ENCODE results near the gene POLR2E.

POLR2E gene

GRCh38 chr19:1125601-1126467, 30.7 kb upstream of the POLR2E start:
- no peaks in the 10 kb centered on the region for H3F3A ChIP-seq (ENCODE audit: control insufficient read depth, insufficient read depth)
- no peak overlapping the region for H3K27ac ChIP-seq (ENCODE audit: low read depth, low read length)
- no peak for TF ChIP-seq CTCF (IDR thresholded peaks at IDR 0.05; ENCODE audit: low read depth, low read length, poor library complexity, severe bottlenecking)
- no peak for TF ChIP-seq EZH2phosphoT487 (IDR thresholded peaks at IDR 0.05; ENCODE audit: borderline replicate concordance, low read length)
- peaks cover 24% of the 10 kb centered on the region for H3K36me3 ChIP-seq (ENCODE audit: control insufficient read depth, low read length)
- H3K4me1 ChIP-seq (ENCODE audit: control insufficient read depth, low read length): peaks cover 5% of the 10 kb centered on the region
- H3K9me2 ChIP-seq (replicated peaks; ENCODE audit: control insufficient read depth, low read length): no peaks in the 10 kb centered on the region
- no peak overlapping the region for H3K4me2 ChIP-seq (ENCODE audit: low read length)
- H3K27me3 ChIP-seq (ENCODE audit: control insufficient read depth, low read length): peaks cover 1% of the 10 kb centered on the region; the same call in 1 of the 2 replicates
- peaks cover 3% of the 10 kb centered on the region for H4K20me1 ChIP-seq (ENCODE audit: control insufficient read depth, insufficient read depth, low read depth, low read length)
- no peak overlapping the region for H3K4me3 ChIP-seq (ENCODE audit: low read length)
- H3K79me2 ChIP-seq (ENCODE audit: control insufficient read depth, low read length): no peaks in the 10 kb centered on the region
- no peaks in the 10 kb centered on the region for H3K9me3 ChIP-seq (ENCODE audit: control insufficient read depth, insufficient read depth, low read length)

GRCh38 chr19:1123885-1124677, 28.9 kb upstream of the POLR2E start:
- H4K20me1 ChIP-seq (ENCODE audit: control insufficient read depth, insufficient read depth, low read depth, low read length): no peaks in the 10 kb centered on the region; the same call in 1 of the 2 replicates
- peaks cover 24% of the 10 kb centered on the region for H3K36me3 ChIP-seq (ENCODE audit: control insufficient read depth, low read length)

GRCh38 chr19:1123381-1123780, 28.2 kb upstream of the POLR2E start:
- Histone ChIP-seq H3K4me2 (ENCODE audit: low read length) (no peak overlapping the region), H3K27ac (ENCODE audit: low read depth, low read length) (no peak overlapping the region), H4K20me1 (ENCODE audit: control insufficient read depth, insufficient read depth, low read depth, low read length) (no peaks in the 10 kb centered on the region), H3K9me2 (replicated peaks; ENCODE audit: control insufficient read depth, low read length) (no peaks in the 10 kb centered on the region), H3K36me3 (ENCODE audit: control insufficient read depth, low read length) (peaks cover 24% of the 10 kb centered on the region), H3K4me1 (ENCODE audit: control insufficient read depth, low read length) (no peaks in the 10 kb centered on the region), H3K27me3 (ENCODE audit: control insufficient read depth, low read length) (no peaks in the 10 kb centered on the region), H3K79me2 (ENCODE audit: control insufficient read depth, low read length) (no peaks in the 10 kb centered on the region), H3K9me3 (ENCODE audit: control insufficient read depth, insufficient read depth, low read length) (no peaks in the 10 kb centered on the region), H3F3A (ENCODE audit: control insufficient read depth, insufficient read depth) (no peaks in the 10 kb centered on the region), H3K4me3 (ENCODE audit: low read length) (no peak overlapping the region)
- TF ChIP-seq EZH2phosphoT487 (IDR thresholded peaks at IDR 0.05; ENCODE audit: borderline replicate concordance, low read length) (no peak), CTCF (IDR thresholded peaks at IDR 0.05; ENCODE audit: low read depth, low read length, poor library complexity, severe bottlenecking) (no peak)

More at GRCh38 chr19:1123885-1124677, 28.9 kb upstream of the POLR2E start:
- H3K4me1 ChIP-seq (ENCODE audit: control insufficient read depth, low read length): no peaks in the 10 kb centered on the region
- no peak overlapping the region for H3K4me3 ChIP-seq (ENCODE audit: low read length)
- TF ChIP-seq CTCF (IDR thresholded peaks at IDR 0.05; ENCODE audit: low read depth, low read length, poor library complexity, severe bottlenecking): no peak
- no peak for TF ChIP-seq EZH2phosphoT487 (IDR thresholded peaks at IDR 0.05; ENCODE audit: borderline replicate concordance, low read length)
- no peaks in the 10 kb centered on the region for H3K79me2 ChIP-seq (ENCODE audit: control insufficient read depth, low read length)
- no peaks in the 10 kb centered on the region for H3K27me3 ChIP-seq (ENCODE audit: control insufficient read depth, low read length)
- no peaks in the 10 kb centered on the region for H3F3A ChIP-seq (ENCODE audit: control insufficient read depth, insufficient read depth)
- no peaks in the 10 kb centered on the region for H3K9me2 ChIP-seq (replicated peaks; ENCODE audit: control insufficient read depth, low read length)
- no peak overlapping the region for H3K4me2 ChIP-seq (ENCODE audit: low read length)
- no peak overlapping the region for H3K27ac ChIP-seq (ENCODE audit: low read depth, low read length)
- no peaks in the 10 kb centered on the region for H3K9me3 ChIP-seq (ENCODE audit: control insufficient read depth, insufficient read depth, low read length)
